Lower leg skin (tissue), 4 donors: ENCODE measurements around the gene FAM151B. TPM values are rescaled to one million over a fixed set of nuclear protein-coding genes. Genes with fewer than 3 reads are reported as not detected.

Source experiments
- DNase-seq, 2 donors: peaks; one replicate each; pipeline ENCODE4 v3.0.0-alpha.2; 2019; ENCODE audit warnings: low spot score in 2 of 2
- H3K4me3 ChIP-seq: fragments of 200-600 bp; sonication (generic); 2 replicates; pipeline ENCODE4 v1.5.1; 2017; ENCODE audit warnings: mild to moderate bottlenecking, low read depth; ENCODE audit not compliant: poor library complexity, severe bottlenecking
- CTCF ChIP-seq, 3 donors: fragments of 450-650 bp; IDR thresholded peaks; one replicate each; pipeline ENCODE4 v1.5.1; 2016; ENCODE audit warnings: antibody characterized with exemption in 3 of 3, mild to moderate bottlenecking in 3 of 3, moderate library complexity in 2 of 3
- POLR2A ChIP-seq, 2 donors: fragments of 450-650 bp; IDR thresholded peaks; one replicate each; pipeline ENCODE4 v1.6.1; 2016 to 2017; ENCODE audit warnings: antibody characterized with exemption in 2 of 2, mild to moderate bottlenecking in 1 of 2, moderate library complexity in 1 of 2
- WGBS, 2 donors: methylation state at CpG; one replicate each; pipeline ENCODE4 v1.1.5; 2018; 5-methylcytosine and 5-hydroxymethylcytosine counted together
- intact Hi-C: fragments of 100-400 bp; cut with DNase I; formaldehyde crosslinking; loops from one replicate; pipeline ENCODE4 v1.15.0; 2023; ENCODE audit warnings: low total_unique reads
- total RNA-seq, 4 donors: library from RNA; depleted of rRNA; stranded (reverse); fragments of >200 nt; gene quantifications; one replicate each; pipeline ENCODE4 v1.1.0, GENCODE V29; 2016

FAM151B gene
- total RNA-seq, 4 donors from 2014 or later, result 0.38 to 2.1 (median 1.3) TPM

GRCh38 chr5:80507663-80508062 lies 19.8 kb downstream of the FAM151B start:
- no peak for DNase-seq
- H3K4me3 ChIP-seq, result no peak overlapping the region
- intact Hi-C loops, result no loop called here
- TF ChIP-seq POLR2A (IDR thresholded peaks at IDR 0.05), result no peak
- no peak for TF ChIP-seq CTCF (IDR thresholded peaks at IDR 0.05)
- whole genome bisulfite sequencing, 2 donors, result 92 to 94% methylated on average over 3 of the region's 3 CpGs

DNA sequence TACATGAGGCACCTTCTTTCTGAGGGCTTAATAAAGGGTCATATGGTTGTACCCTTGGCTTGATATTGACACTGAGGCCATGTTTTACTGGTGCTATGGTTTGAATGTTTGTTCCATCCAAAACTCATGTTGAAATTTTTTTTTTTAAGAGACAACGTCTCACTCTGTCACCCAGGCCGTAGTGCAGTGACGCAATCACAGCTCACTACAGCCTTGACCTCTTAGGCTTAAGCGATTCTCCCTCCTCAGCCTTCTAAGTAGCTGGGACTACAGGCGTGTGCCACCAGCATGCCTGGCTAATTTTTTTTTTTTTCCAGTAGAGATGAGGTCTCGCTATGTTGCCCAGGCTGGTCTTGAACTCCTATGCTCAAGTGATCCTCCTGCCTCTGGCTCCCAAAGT lies 20.9 kb downstream of the FAM151B start:
- DNase-seq, result no peak
- WGBS, 2 donors, result 93 to 96% methylated on average over 6 of the region's 6 CpGs
- TF ChIP-seq POLR2A (IDR thresholded peaks at IDR 0.05) (no peak), CTCF (IDR thresholded peaks at IDR 0.05) (no peak)
- no peak overlapping the region for H3K4me3 ChIP-seq
- intact Hi-C loops, result no loop called here

DNA sequence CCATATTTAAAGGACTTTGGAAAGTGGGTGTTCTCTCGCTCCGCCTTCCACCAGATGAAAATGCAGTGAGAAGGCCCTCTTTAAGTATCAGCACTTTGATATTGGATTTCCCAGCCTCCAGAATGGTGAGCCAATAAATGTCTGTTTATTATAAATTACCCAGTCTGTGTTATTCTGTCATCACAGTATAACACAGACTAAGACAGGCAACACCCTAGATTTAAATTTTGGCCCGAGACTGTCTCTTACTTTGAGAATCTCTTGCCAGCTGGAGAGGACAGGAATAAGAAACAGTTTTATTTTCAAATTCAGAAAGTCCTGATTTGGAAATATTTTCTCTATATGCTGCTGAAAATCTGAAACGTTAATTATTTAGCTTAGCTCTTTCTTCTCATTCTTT lies 21.5 kb downstream of the FAM151B start:
- 57 to 69% methylated on average over 4 of the region's 4 CpGs for WGBS, 2 donors
- no peak for DNase-seq
- no peak for TF ChIP-seq CTCF (IDR thresholded peaks at IDR 0.05)
- TF ChIP-seq POLR2A (IDR thresholded peaks at IDR 0.05), result no peak
- intact Hi-C loops, result no loop called here
- H3K4me3 ChIP-seq, result no peak overlapping the region

DNA sequence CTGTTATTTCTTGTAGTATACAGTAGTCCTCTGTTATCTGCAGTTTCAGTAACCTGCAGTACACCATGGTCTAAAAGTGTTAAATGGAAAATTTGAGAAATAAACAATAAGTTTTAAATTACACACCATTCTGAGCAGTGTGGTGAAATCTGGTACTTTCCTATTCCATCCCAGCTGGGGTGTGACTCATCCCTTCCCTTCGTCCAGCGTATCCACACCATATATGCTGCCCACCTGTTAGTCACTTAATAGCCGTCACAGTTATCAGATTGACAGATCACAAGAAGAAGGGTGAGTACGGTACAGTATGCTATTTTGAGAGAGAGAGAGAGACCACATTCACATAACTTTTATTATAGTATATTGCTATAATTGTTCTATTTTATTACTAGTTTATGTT lies 28.9 kb downstream of the FAM151B start:
- TF ChIP-seq CTCF (IDR thresholded peaks at IDR 0.05) (no peak), POLR2A (IDR thresholded peaks at IDR 0.05) (no peak)
- no peak for DNase-seq
- intact Hi-C loops, result no loop called here
- H3K4me3 ChIP-seq, result no peak overlapping the region
- 71 to 75% methylated on average over 4 of the region's 4 CpGs for WGBS, 2 donors

DNA sequence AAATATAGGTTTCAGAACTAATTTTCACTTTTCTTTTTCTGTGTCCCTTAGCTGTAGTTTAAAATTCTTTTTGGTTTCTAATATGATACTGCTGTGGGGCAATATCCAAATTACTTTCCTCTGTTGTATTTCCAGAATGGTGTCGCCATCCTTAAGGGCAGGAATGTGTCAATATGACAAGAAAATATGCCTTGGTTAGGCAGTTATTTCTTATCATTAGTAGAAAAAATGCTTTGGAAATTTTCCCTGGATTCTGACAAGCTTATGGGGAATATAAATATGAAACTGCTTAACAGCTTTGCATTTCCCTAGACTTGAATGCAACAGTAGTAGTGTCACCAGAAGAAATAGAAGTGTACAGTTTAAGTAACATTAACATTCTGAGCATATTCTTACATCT lies 52.8 kb downstream of the FAM151B start:
- TF ChIP-seq POLR2A (IDR thresholded peaks at IDR 0.05) (no peak), CTCF (IDR thresholded peaks at IDR 0.05) (no peak)
- no peak overlapping the region for H3K4me3 ChIP-seq
- intact Hi-C loops, result no loop called here
- WGBS, 2 donors, result 78 to 88% methylated on average over 1 of the region's 1 CpG
- DNase-seq, result no peak

DNA sequence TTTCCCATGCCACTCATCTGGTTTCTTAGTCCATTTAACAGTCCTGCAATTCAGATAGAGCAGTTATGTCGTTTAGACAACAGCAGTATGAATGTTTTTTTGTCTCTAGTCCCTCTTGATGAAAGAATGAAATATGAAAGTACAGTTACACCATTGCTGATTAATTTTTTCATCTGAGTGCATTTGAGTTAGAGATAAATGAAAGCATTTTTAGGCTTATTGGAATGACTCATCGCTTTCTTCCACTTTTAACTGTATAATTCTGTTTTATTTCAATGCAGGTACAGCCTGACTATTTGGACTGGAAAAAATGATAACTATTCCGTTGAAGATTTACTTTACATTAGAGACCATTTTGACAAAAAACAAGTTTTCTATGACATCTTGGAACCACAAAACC lies 53.5 kb downstream of the FAM151B start:
- no peak for TF ChIP-seq POLR2A (IDR thresholded peaks at IDR 0.05)
- TF ChIP-seq CTCF (IDR thresholded peaks at IDR 0.05), result no peak
- no peak overlapping the region for H3K4me3 ChIP-seq
- 54 to 55% methylated on average over 3 of the region's 3 CpGs for WGBS, 2 donors
- intact Hi-C loops, result no loop called here
- no peak for DNase-seq
